ENCODE results near the gene PTPRK. TPM values are rescaled to one million over a fixed set of nuclear protein-coding genes. Genes with fewer than 3 reads are reported as not detected.

PTPRK gene
- total RNA-seq, 1 experiment from 2014 or later, result 94.4 TPM

- POLR2A ChIA-PET, result no interaction called here
- H3K4me1 Mint-ChIP-seq (ENCODE audit: low read depth, unreplicated experiment), result no peaks in the 10 kb centered on the region
- H3K36me3 Mint-ChIP-seq (ENCODE audit: insufficient read depth, unreplicated experiment), result peaks cover 4% of the 10 kb centered on the region
- Histone ChIP-seq H3K27me3 (replicated peaks; ENCODE audit: control insufficient read depth, insufficient read depth, low read length) (no peaks in the 10 kb centered on the region), H3K36me3 (ENCODE audit: control insufficient read depth, insufficient read depth, low read length) (0 out of 2 replicates have a peak, but pooled peaks cover 1% of the 10 kb centered on the region), H3K4me3 (ENCODE audit: low read depth, low read length) (no peak overlapping the region), H3K9me3 (no peaks in the 10 kb centered on the region), H3K4me1 (no peaks in the 10 kb centered on the region)
- DNase-seq, result no peak
- H3K9me3 Mint-ChIP-seq (ENCODE audit: unreplicated experiment), result no peaks in the 10 kb centered on the region
- no peak overlapping the region for H3K27ac Mint-ChIP-seq (ENCODE audit: unreplicated experiment)
- CTCF ChIA-PET, result no interaction called here
- BruUV-seq (replicated peaks), result no TSS peak
- intact Hi-C loops (cut with micrococcal nuclease; ENCODE audit: unreplicated experiment), result no loop called here
- no peaks in the 10 kb centered on the region for H3K27me3 Mint-ChIP-seq (ENCODE audit: insufficient read depth, unreplicated experiment)
- H3K4me3 Mint-ChIP-seq (ENCODE audit: unreplicated experiment), result no peak overlapping the region
- TF ChIP-seq CTCF (IDR thresholded peaks at IDR 0.05; ENCODE audit: insufficient read depth in 1 of 2, low read depth in 1 of 2, low read length in 1 of 2, severe bottlenecking in 1 of 2, unreplicated experiment in 1 of 2), result no peak
These were observed 253.5 kb downstream of the PTPRK start for GRCh38 chr6:128266946-128267345.

- Histone ChIP-seq H3K4me3 (ENCODE audit: low read depth, low read length) (no peak overlapping the region), H3K27me3 (replicated peaks; ENCODE audit: control insufficient read depth, insufficient read depth, low read length) (no peaks in the 10 kb centered on the region), H3K9me3 (no peaks in the 10 kb centered on the region), H3K4me1 (no peaks in the 10 kb centered on the region), H3K36me3 (ENCODE audit: control insufficient read depth, insufficient read depth, low read length) (0 out of 2 replicates have a peak, but pooled peaks cover 1% of the 10 kb centered on the region)
- BruUV-seq (replicated peaks), result no TSS peak
- H3K27ac Mint-ChIP-seq (ENCODE audit: unreplicated experiment), result no peak overlapping the region
- no peaks in the 10 kb centered on the region for H3K4me1 Mint-ChIP-seq (ENCODE audit: low read depth, unreplicated experiment)
- peaks cover 4% of the 10 kb centered on the region for H3K36me3 Mint-ChIP-seq (ENCODE audit: insufficient read depth, unreplicated experiment)
- no peaks in the 10 kb centered on the region for H3K27me3 Mint-ChIP-seq (ENCODE audit: insufficient read depth, unreplicated experiment)
- ChIA-PET POLR2A (no interaction called here), CTCF (no interaction called here)
- H3K9me3 Mint-ChIP-seq (ENCODE audit: unreplicated experiment), result no peaks in the 10 kb centered on the region
- no peak overlapping the region for H3K4me3 Mint-ChIP-seq (ENCODE audit: unreplicated experiment)
- TF ChIP-seq CTCF (IDR thresholded peaks at IDR 0.05; ENCODE audit: insufficient read depth in 1 of 2, low read depth in 1 of 2, low read length in 1 of 2, severe bottlenecking in 1 of 2, unreplicated experiment in 1 of 2), result no peak
- intact Hi-C loops (cut with micrococcal nuclease; ENCODE audit: unreplicated experiment), result no loop called here
- DNase-seq, result no peak
These were observed 254.7 kb downstream of the PTPRK start for GRCh38 chr6:128265706-128266105.

- H3K4me3 ChIP-seq (ENCODE audit: low read depth, low read length), result no peak overlapping the region
- Mint-ChIP-seq H3K4me1 (ENCODE audit: low read depth, unreplicated experiment) (peaks cover 14% of the 10 kb centered on the region), H3K36me3 (ENCODE audit: insufficient read depth, unreplicated experiment) (peaks cover 9% of the 10 kb centered on the region), H3K9me3 (ENCODE audit: unreplicated experiment) (no peaks in the 10 kb centered on the region), H3K4me3 (ENCODE audit: unreplicated experiment) (no peak overlapping the region), H3K27me3 (ENCODE audit: insufficient read depth, unreplicated experiment) (no peaks in the 10 kb centered on the region), H3K27ac (ENCODE audit: unreplicated experiment) (no peak overlapping the region)
- H3K9me3 ChIP-seq, result no peaks in the 10 kb centered on the region
- no peaks in the 10 kb centered on the region for H3K27me3 ChIP-seq (replicated peaks; ENCODE audit: control insufficient read depth, insufficient read depth, low read length)
- H3K4me1 ChIP-seq, result no peaks in the 10 kb centered on the region; the same call in 1 of the 2 replicates
- TF ChIP-seq CTCF (IDR thresholded peaks at IDR 0.05; ENCODE audit: insufficient read depth in 1 of 2, low read depth in 1 of 2, low read length in 1 of 2, severe bottlenecking in 1 of 2, unreplicated experiment in 1 of 2), result no peak
- no peak for DNase-seq
- H3K36me3 ChIP-seq (ENCODE audit: control insufficient read depth, insufficient read depth, low read length), result 0 out of 2 replicates have a peak, but pooled peaks cover 1% of the 10 kb centered on the region
- ChIA-PET CTCF (no interaction called here), POLR2A (no interaction called here)
- intact Hi-C loops (cut with micrococcal nuclease; ENCODE audit: unreplicated experiment), result no loop called here
- BruUV-seq (replicated peaks), result no TSS peak
These were observed 260.4 kb downstream of the PTPRK start for GRCh38 chr6:128259730-128260685.

Data from Caco-2 (cell line).